Stimulated activated CD8-positive, alpha-beta memory T cell treated with anti-CD3 and anti-CD28 coated beads, Interleukin-2, amount 100 ng/mL, for 1 hour (primary cell): Measurements from ENCODE around the gene BAZ1A.

Experiments used
- DNase-seq, 2 donors: peaks; one replicate each; pipeline ENCODE4 v3.0.0-alpha.2; 2020; ENCODE audit warnings: low read depth in 2 of 2

The BAZ1A gene

GRCh38 chr14:34875031-34875922, at the start of gene BAZ1A:
Gene BAZ1A, minus strand, starts transcription at chr14:34875360. Its CDS starts 756 bp downstream, at chr14:34874604.
- peak; percentile 1 to 4 for DNase-seq

GRCh38 chr14:34920339-34920738, 45.2 kb upstream of the BAZ1A start:
- DNase-seq, result no peak

- DNase-seq, result no peak
Observed at GRCh38 chr14:34913619-34914018, 38.5 kb upstream of the BAZ1A start.

GRCh38 chr14:34912966-34913365, 37.8 kb upstream of the BAZ1A start:
- DNase-seq, result no peak

- no peak for DNase-seq
Observed at GRCh38 chr14:34912182-34912581, 37.0 kb upstream of the BAZ1A start.

- DNase-seq, result no peak
Observed at GRCh38 chr14:34911209-34912150, 36.3 kb upstream of the BAZ1A start.

- no peak for DNase-seq
Observed at GRCh38 chr14:34906287-34906686, 31.1 kb upstream of the BAZ1A start.

GRCh38 chr14:34895277-34895676, 20.1 kb upstream of the BAZ1A start:
- DNase-seq, result no peak

- no peak for DNase-seq
Observed at GRCh38 chr14:34890937-34891336, 15.8 kb upstream of the BAZ1A start.

- DNase-seq, result no peak
Observed at GRCh38 chr14:34888186-34888585, 13.0 kb upstream of the BAZ1A start.

GRCh38 chr14:34883954-34884353, 8.8 kb upstream of the BAZ1A start:
- no peak for DNase-seq

- DNase-seq, result peak; percentile 4 to 28
Observed at GRCh38 chr14:34874386-34875030, 652 bp downstream of the BAZ1A start.

- DNase-seq, result peak; percentile 55 to 69
Observed at GRCh38 chr14:34873589-34874385, 1.4 kb downstream of the BAZ1A start.

- peak in 1 of 2 donors; percentile 2 for DNase-seq
Observed at GRCh38 chr14:34872822-34873588, 2.2 kb downstream of the BAZ1A start.

GRCh38 chr14:34867199-34867598, 8.0 kb downstream of the BAZ1A start:
- no peak for DNase-seq

- no peak for DNase-seq
Observed at GRCh38 chr14:34865889-34866574, 9.1 kb downstream of the BAZ1A start.

- no peak for DNase-seq
Observed at GRCh38 chr14:34863844-34864243, 11.3 kb downstream of the BAZ1A start.

GRCh38 chr14:34858765-34859164, 16.4 kb downstream of the BAZ1A start:
- no peak for DNase-seq

- DNase-seq, result peak in 1 of 2 donors; percentile 9
Observed at GRCh38 chr14:34857689-34858449, 17.3 kb downstream of the BAZ1A start.
